ENCODE measurements around the gene ELOVL4. TPM values are rescaled to one million over a fixed set of nuclear protein-coding genes. Genes with fewer than 3 reads are reported as not detected.
A peak's percentile ranks its signal among the peaks of the same experiment; 100 is the strongest.

ELOVL4 gene
- total RNA-seq, 1 experiment from 2014 or later: 8.5 TPM

DNA sequence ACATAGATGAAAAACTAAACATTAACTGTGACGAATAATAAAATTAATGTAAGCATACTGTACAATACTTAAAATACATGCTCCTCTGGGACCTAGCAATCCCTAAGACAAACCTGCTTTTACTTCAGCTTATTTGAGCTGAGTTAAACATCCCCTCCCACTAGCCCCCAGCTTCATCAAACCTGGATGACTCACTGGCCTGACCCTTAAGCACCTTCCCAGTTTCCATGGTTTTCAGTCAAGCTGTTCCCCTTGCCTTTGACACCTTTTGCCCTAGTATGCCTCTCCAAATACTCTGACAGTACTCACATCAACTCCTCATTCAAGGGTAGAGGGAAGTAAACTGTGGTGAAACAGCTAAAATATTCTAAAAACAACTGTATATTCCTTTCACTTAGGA lies 4.2 kb downstream of the ELOVL4 start (continued):
- TF ChIP-seq, protein P1, sequence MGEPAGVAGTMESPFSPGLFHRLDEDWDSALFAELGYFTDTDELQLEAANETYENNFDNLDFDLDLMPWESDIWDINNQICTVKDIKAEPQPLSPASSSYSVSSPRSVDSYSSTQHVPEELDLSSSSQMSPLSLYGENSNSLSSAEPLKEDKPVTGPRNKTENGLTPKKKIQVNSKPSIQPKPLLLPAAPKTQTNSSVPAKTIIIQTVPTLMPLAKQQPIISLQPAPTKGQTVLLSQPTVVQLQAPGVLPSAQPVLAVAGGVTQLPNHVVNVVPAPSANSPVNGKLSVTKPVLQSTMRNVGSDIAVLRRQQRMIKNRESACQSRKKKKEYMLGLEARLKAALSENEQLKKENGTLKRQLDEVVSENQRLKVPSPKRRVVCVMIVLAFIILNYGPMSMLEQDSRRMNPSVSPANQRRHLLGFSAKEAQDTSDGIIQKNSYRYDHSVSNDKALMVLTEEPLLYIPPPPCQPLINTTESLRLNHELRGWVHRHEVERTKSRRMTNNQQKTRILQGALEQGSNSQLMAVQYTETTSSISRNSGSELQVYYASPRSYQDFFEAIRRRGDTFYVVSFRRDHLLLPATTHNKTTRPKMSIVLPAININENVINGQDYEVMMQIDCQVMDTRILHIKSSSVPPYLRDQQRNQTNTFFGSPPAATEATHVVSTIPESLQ (CRISPR knock-in tag; IDR thresholded peaks at IDR 0.05): no peak

DNA sequence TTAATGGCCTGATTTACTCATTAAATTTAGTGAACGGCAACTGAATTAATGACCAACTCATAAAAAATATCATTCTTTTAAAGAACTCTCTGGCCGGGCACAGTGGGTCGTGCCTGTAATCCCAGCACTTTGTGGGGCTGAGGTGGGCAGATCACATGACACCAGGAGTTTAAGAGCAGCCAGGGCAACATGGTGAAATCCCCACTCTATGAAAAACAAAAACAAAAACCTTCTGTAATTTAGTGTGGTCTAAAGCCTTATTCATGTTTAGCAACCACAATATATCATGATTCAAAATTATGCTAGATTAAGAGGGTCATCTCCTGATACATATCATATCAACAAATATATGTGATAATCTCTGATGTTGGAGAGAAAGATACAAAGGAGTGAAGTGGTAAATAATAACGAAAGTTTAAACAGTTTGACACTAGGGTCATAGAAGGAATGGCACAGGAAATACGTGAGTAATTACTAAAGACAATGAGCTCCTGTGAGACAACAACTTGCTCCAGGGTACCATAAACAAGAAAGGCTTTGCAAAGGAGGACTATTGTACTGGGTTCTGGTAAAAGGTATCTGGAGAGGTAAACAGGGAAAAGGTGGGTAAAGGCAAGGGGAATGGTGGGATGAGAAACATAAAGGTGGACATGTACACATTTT lies 5.7 kb downstream of the ELOVL4 start:
- no peak for TF ChIP-seq OVOL2 (CRISPR knock-in tag; IDR thresholded peaks at IDR 0.05; ENCODE audit: borderline replicate concordance)
- no peak for TF ChIP-seq ZNF281 (CRISPR knock-in tag; IDR thresholded peaks at IDR 0.05)
- TF ChIP-seq ZNF219 (CRISPR knock-in tag; IDR thresholded peaks at IDR 0.05; ENCODE audit: borderline replicate concordance): no peak
- no peak for TF ChIP-seq ESRRA (CRISPR knock-in tag; IDR thresholded peaks at IDR 0.05; ENCODE audit: borderline replicate concordance)
- TF ChIP-seq, protein P2, sequence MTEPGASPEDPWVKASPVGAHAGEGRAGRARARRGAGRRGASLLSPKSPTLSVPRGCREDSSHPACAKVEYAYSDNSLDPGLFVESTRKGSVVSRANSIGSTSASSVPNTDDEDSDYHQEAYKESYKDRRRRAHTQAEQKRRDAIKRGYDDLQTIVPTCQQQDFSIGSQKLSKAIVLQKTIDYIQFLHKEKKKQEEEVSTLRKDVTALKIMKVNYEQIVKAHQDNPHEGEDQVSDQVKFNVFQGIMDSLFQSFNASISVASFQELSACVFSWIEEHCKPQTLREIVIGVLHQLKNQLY (CRISPR knock-in tag; IDR thresholded peaks at IDR 0.05): no peak
- TF ChIP-seq MXD4 (CRISPR knock-in tag; IDR thresholded peaks at IDR 0.05; ENCODE audit: borderline replicate concordance): no peak
- no peak for TF ChIP-seq NR1H2 (CRISPR knock-in tag; IDR thresholded peaks at IDR 0.05)
- no peak for TF ChIP-seq TEAD1 (CRISPR knock-in tag; IDR thresholded peaks at IDR 0.05)
- no peak for TF ChIP-seq ATF1 (CRISPR knock-in tag; IDR thresholded peaks at IDR 0.05)
- no peak for TF ChIP-seq HMGA2 (CRISPR knock-in tag; IDR thresholded peaks at IDR 0.05)
- TF ChIP-seq, protein P3, sequence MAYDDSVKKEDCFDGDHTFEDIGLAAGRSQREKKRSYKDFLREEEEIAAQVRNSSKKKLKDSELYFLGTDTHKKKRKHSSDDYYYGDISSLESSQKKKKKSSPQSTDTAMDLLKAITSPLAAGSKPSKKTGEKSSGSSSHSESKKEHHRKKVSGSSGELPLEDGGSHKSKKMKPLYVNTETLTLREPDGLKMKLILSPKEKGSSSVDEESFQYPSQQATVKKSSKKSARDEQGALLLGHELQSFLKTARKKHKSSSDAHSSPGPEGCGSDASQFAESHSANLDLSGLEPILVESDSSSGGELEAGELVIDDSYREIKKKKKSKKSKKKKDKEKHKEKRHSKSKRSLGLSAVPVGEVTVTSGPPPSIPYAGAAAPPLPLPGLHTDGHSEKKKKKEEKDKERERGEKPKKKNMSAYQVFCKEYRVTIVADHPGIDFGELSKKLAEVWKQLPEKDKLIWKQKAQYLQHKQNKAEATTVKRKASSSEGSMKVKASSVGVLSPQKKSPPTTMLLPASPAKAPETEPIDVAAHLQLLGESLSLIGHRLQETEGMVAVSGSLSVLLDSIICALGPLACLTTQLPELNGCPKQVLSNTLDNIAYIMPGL (CRISPR knock-in tag; IDR thresholded peaks at IDR 0.05): no peak
- TF ChIP-seq KAT7 (CRISPR knock-in tag; IDR thresholded peaks at IDR 0.05; ENCODE audit: borderline replicate concordance): no peak
- ChIA-PET CTCF (interaction anchor here (1.2 kb wide), 1 partner anchor 72 kb away, joined by 4 read pairs; no protein-coding TSS in a partner anchor), POLR2A (no interaction called here)
- peak overlapping the region; percentile 91 for H3K27ac Mint-ChIP-seq
- ATAC-seq: no peak
- peaks cover 2% of the 10 kb centered on the region; the same call in 1 of the 2 replicates for H3K27me3 Mint-ChIP-seq (ENCODE audit: low read depth)
- H3K4me3 Mint-ChIP-seq: no peak overlapping the region
- H3K9me3 Mint-ChIP-seq: no peaks in the 10 kb centered on the region
- no peaks in the 10 kb centered on the region for H3K36me3 Mint-ChIP-seq
- H3K4me1 Mint-ChIP-seq: peaks cover 62% of the 10 kb centered on the region
- DNase-seq (ENCODE audit: low spot score): no peak

DNA sequence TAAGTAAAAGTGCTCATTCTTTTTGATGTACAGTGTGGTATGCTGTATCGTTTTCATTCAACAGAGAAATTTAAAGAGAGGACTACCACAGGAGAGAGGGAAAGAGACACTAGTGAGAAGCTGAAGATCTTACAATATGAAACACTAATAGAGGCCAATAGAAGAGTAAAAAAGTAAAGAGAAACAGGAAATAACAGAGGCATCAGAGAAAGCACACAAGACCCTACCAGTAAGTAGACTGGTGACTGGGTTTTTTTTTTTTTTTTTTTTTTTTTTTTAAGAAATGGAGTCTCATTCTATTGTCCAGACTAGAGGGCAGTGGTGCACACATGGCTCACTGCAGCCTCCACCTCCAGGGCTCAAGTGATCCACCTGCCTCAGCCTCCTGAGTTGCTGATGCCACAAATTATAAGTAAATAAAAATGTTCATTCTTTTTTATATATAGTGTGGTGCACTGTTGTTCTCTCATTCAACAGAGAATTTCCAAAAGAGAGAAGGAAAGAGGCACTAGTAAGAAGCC lies 18.8 kb downstream of the ELOVL4 start:
- H3K27me3 Mint-ChIP-seq (ENCODE audit: low read depth): no peaks in the 10 kb centered on the region
- 0 out of 2 replicates have a peak overlapping the region, but pooled peaks have one; percentile 21 for H3K27ac Mint-ChIP-seq
- ATAC-seq (no peak), DNase-seq (ENCODE audit: low spot score) (no peak)
- CTCF ChIA-PET: interaction anchor here (0.7 to 1.9 kb wide), 2 partner anchors 15 to 18 kb away, joined by 7 read pairs; no protein-coding TSS in a partner anchor
- H3K4me1 Mint-ChIP-seq: peaks cover 14% of the 10 kb centered on the region
- H3K4me3 Mint-ChIP-seq: no peak overlapping the region
- POLR2A ChIA-PET: no interaction called here
- no peaks in the 10 kb centered on the region for H3K9me3 Mint-ChIP-seq
- 0 out of 2 replicates have a peak, but pooled peaks cover 2% of the 10 kb centered on the region for H3K36me3 Mint-ChIP-seq
- no peak for TF ChIP-seq ZNF317 (CRISPR knock-in tag; IDR thresholded peaks at IDR 0.05; ENCODE audit: borderline replicate concordance, low read depth)
- no peak for TF ChIP-seq IRF2 (CRISPR knock-in tag; IDR thresholded peaks at IDR 0.05; ENCODE audit: borderline replicate concordance, low read depth)
- TF ChIP-seq ETV6 (CRISPR knock-in tag; IDR thresholded peaks at IDR 0.05): no peak
- TF ChIP-seq, protein P4, sequence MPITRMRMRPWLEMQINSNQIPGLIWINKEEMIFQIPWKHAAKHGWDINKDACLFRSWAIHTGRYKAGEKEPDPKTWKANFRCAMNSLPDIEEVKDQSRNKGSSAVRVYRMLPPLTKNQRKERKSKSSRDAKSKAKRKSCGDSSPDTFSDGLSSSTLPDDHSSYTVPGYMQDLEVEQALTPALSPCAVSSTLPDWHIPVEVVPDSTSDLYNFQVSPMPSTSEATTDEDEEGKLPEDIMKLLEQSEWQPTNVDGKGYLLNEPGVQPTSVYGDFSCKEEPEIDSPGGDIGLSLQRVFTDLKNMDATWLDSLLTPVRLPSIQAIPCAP (CRISPR knock-in tag; IDR thresholded peaks at IDR 0.05): no peak
- TF ChIP-seq GTF2I (CRISPR knock-in tag; conservative IDR thresholded peaks at IDR 0.05): no peak
- no peak for TF ChIP-seq NR1H2 (CRISPR knock-in tag; IDR thresholded peaks at IDR 0.05)
- no peak for TF ChIP-seq ZNF121 (CRISPR knock-in tag; IDR thresholded peaks at IDR 0.05)
- no peak for TF ChIP-seq ZNF416 (CRISPR knock-in tag; IDR thresholded peaks at IDR 0.05)
- TF ChIP-seq ZNF232 (CRISPR knock-in tag; IDR thresholded peaks at IDR 0.05): no peak
- no peak for TF ChIP-seq MAX (CRISPR knock-in tag; IDR thresholded peaks at IDR 0.05)
- no peak for TF ChIP-seq CREB1 (CRISPR knock-in tag; IDR thresholded peaks at IDR 0.05)
- no peak for TF ChIP-seq TCF7 (CRISPR knock-in tag; IDR thresholded peaks at IDR 0.05; ENCODE audit: low read depth)
- TF ChIP-seq RORB (CRISPR knock-in tag; IDR thresholded peaks at IDR 0.05): no peak
- no peak for TF ChIP-seq SMAD3 (CRISPR knock-in tag; IDR thresholded peaks at IDR 0.05; ENCODE audit: borderline replicate concordance)
- TF ChIP-seq ZNF671 (CRISPR knock-in tag; IDR thresholded peaks at IDR 0.05): no peak

Measured in WTC11 (cell line).